ENCODE results near the gene DIDO1. TPM values are rescaled to one million over a fixed set of nuclear protein-coding genes. Genes with fewer than 3 reads are reported as not detected.
A peak's percentile ranks its signal among the peaks of the same experiment; 100 is the strongest.

Gene DIDO1
- total and polyA plus RNA-seq, 2 of the 4 experiments (the other 2 are of a cell fraction): 21.8 to 28.1 TPM

DNA sequence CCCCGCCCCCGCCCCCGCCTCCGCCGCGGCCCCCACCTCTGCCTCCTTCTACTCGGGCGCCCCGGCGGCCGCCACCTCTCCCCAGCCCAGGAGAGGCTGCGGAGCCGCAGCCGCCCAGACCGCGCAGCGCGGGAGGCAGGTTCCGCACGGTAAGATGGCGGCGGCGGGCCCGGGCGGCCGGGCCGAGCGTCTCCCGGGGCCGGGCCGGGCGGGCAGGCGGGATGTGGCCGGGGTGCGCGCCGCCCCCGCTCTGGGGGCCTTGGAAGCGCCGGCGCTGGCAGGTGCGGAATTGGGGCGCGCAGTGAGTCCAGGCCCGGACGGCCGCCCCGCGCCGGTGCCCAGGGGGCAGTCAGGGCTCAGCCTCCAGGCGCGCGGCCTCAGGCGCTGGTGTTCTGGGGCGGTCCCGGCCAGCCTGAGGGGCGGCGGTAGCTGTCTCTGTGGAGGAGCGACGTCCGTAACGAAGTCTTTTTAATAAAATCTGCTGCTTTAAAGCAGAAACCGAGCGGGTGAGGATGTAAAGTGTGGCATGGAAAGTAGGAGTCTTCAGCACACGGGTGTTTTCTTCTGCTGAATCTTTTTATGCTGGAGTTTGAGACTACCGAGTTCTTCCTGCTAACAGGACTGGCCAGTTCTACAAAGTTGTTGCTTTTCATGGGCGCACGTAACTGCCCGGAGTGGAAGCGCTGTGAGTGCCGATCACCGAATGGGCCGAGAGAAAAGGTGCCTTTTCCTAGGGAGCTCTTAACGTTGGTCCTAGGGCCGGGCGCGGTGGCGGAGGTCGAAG lies 12.0 kb upstream of the DIDO1 start, which contains the start of gene GID8:
GID8 (plus strand) TSS at position 43 of the 784 bp plus-strand sequence. CDS start 3,356 bp downstream, outside the sequence.
- H3K9ac ChIP-seq (ENCODE audit: low read depth, low read length): peak within 1 kb of the TSS; percentile 87
- CTCF ChIA-PET: interaction anchor here (1.3 kb wide), 1 partner anchor 37 kb away, joined by 3 read pairs; no protein-coding TSS in a partner anchor
- peaks cover 71% of the 10 kb centered on the region for H4K20me1 ChIP-seq (ENCODE audit: insufficient read depth, low read length)
- BruUV-seq (replicated peaks): no TSS peak
- peak within 1 kb of the TSS; percentile 89 for H2AFZ ChIP-seq (replicated peaks; ENCODE audit: low read length, poor library complexity)
- peak within 1 kb of the TSS; percentile 87 for H4K5ac ChIP-seq (ENCODE audit: low read depth, low read length)
- H4K8ac ChIP-seq (ENCODE audit: low read depth in 2 of 2, low read length in 2 of 2): peak within 1 kb of the TSS; percentile 90 to 94
- H3K4me3 ChIP-seq (ENCODE audit: insufficient read depth, low read depth, low read length): peak within 1 kb of the TSS; percentile 96
- peak within 1 kb of the TSS; percentile 94 for H4K91ac ChIP-seq (ENCODE audit: insufficient read depth, low read depth, low read length)
- TF ChIP-seq CEBPB (IDR thresholded peaks at IDR 0.05; ENCODE audit: low read depth, low read length) (no peak), POLR2A (IDR thresholded peaks at IDR 0.05; ENCODE audit: low read depth, low read length) (no peak)
- H3K36me3 ChIP-seq (ENCODE audit: control insufficient read depth, insufficient read depth, low read length): peaks cover 27% of the 10 kb centered on the region
- POLR2A ChIA-PET (ENCODE audit: unreplicated experiment): interaction anchor here (0.6 to 1.9 kb wide), 2 partner anchors 15 to 300 kb away, joined by 3 to 13 read pairs; no protein-coding TSS in a partner anchor
- H3K23ac ChIP-seq (ENCODE audit: low read depth, low read length): peak within 1 kb of the TSS; percentile 90
- DNase-seq: peak; percentile 33
- 0% methylated on average over 52 of the region's 79 CpGs; no CpG with 5 or more reads in 1 of the 2 experiments for WGBS, 2 experiments (ENCODE audit: extremely low coverage in 2 of 2, insufficient read length in 1 of 2)
- peak within 1 kb of the TSS; percentile 72 for H2BK5ac ChIP-seq (ENCODE audit: low read depth, low read length, poor library complexity, severe bottlenecking)
- peaks cover 30% of the 10 kb centered on the region for H3K9me1 ChIP-seq (ENCODE audit: insufficient read depth, low read length)
- dilution Hi-C loops (cut with HindIII; ENCODE audit: low sequenced_read_pairs, unreplicated experiment): no loop called here
- in situ Hi-C loops (cut with MboI; ENCODE audit: low sequenced_read_pairs): no loop called here
- H3K14ac ChIP-seq (replicated peaks; ENCODE audit: low read depth, low read length): peak within 1 kb of the TSS; percentile 92
- no peaks in the 10 kb centered on the region for H3K27me3 ChIP-seq (ENCODE audit: control insufficient read depth, insufficient read depth, low read length)
- H2BK120ac ChIP-seq (ENCODE audit: low read depth, low read length): peak within 1 kb of the TSS; percentile 53; the same call in 1 of the 2 replicates
- ATAC-seq (ENCODE audit: low read depth): peak; percentile 68
- H3K4ac ChIP-seq (ENCODE audit: low read depth, low read length): peak within 1 kb of the TSS; percentile 96
- H2BK15ac ChIP-seq (ENCODE audit: low read depth, low read length): no peak within 1 kb of the TSS
- peak within 1 kb of the TSS; percentile 44; the same call in 1 of the 2 replicates for H3K18ac ChIP-seq (ENCODE audit: low read depth, low read length)
- peak within 1 kb of the TSS; percentile 88 for H3K4me2 ChIP-seq (ENCODE audit: low read depth, low read length)
- H2AK5ac ChIP-seq (ENCODE audit: low read depth, low read length): peak within 1 kb of the TSS; percentile 99
- H3K79me1 ChIP-seq (ENCODE audit: low read depth in 1 of 2, low read length in 2 of 2): peaks cover 8 to 76% of the 10 kb centered on the region in 2 experiments; a peak in 3 of 4 replicates
- peaks cover 13% of the 10 kb centered on the region for H3K4me1 ChIP-seq (ENCODE audit: control insufficient read depth, insufficient read depth, low read length)
- H3K9me3 ChIP-seq (ENCODE audit: control insufficient read depth, insufficient read depth, low read length): no peaks in the 10 kb centered on the region
- H3K27ac ChIP-seq (ENCODE audit: insufficient read depth, low read length): peak within 1 kb of the TSS; percentile 84
- peak within 1 kb of the TSS; percentile 99 for H2AK9ac ChIP-seq (replicated peaks; ENCODE audit: low read depth, low read length, poor library complexity)
- H3K56ac ChIP-seq (ENCODE audit: extremely low read depth, insufficient read depth, low read length): peak within 1 kb of the TSS; percentile 75
- no peak within 1 kb of the TSS for H2BK20ac ChIP-seq (ENCODE audit: low read depth, low read length)
- intact Hi-C loops (cut with micrococcal nuclease): no loop called here

Measured in IMR-90 (cell line).